ENCODE data around the gene TRIM28. TPM values are rescaled to one million over a fixed set of nuclear protein-coding genes. Genes with fewer than 3 reads are reported as not detected.
A peak's percentile ranks its signal among the peaks of the same experiment; 100 is the strongest.

Gene TRIM28
- total and polyA plus RNA-seq, 2 donors (not counting 3 experiments of a cell fraction or from before 2014, with no cell fraction given), result 429 to 521 TPM

GRCh38 chr19:58559275-58560006 is 15.6 kb downstream of the TRIM28 start:
- intact Hi-C loops (cut with micrococcal nuclease), result loop anchor here (1.0 kb wide), 4 partner anchors 14 to 172 kb away; partner anchors contain the start of genes MZF1, RPS5, TRIM28 and ZBTB45
- Histone ChIP-seq H3K9me3 (replicated peaks; ENCODE audit: control insufficient read depth, insufficient read depth, low read length) (no peaks in the 10 kb centered on the region), H3K4me3 (replicated peaks in 1 of 3; ENCODE audit: insufficient read depth in 1 of 3, low read depth in 1 of 3, low read length in 3 of 3) (peak overlapping the region; percentile 20 to 63 (median 57)), H3K9me1 (replicated peaks; ENCODE audit: control insufficient read depth, extremely low read depth, insufficient read depth, low read length) (no peaks in the 10 kb centered on the region), H3K4me1 (ENCODE audit: control insufficient read depth, extremely low read depth, insufficient read depth, low read length) (peaks cover 40% of the 10 kb centered on the region), H3K27ac (ENCODE audit: insufficient read depth, low read depth, low read length) (peak overlapping the region; percentile 83), H2AFZ (ENCODE audit: low read depth, low read length) (peak overlapping the region; percentile 21), H3K27me3 (ENCODE audit: control insufficient read depth in 2 of 2, insufficient read depth in 2 of 2, low read length in 2 of 2) (peaks cover 11 to 22% of the 10 kb centered on the region in 2 experiments), H3K36me3 (ENCODE audit: control insufficient read depth in 2 of 2, extremely low read depth in 1 of 2, insufficient read depth in 2 of 2, low read length in 2 of 2) (peaks cover 5 to 10% of the 10 kb centered on the region in 2 experiments), H3K79me2 (ENCODE audit: control insufficient read depth, insufficient read depth, low read length) (peaks cover 23% of the 10 kb centered on the region), H4K20me1 (replicated peaks; ENCODE audit: control insufficient read depth, extremely low read depth, insufficient read depth, low read length) (no peaks in the 10 kb centered on the region), H3K4me2 (ENCODE audit: insufficient read depth, low read length) (peak overlapping the region; percentile 70), H3K9ac (replicated peaks; ENCODE audit: extremely low read depth, insufficient read depth, low read length) (peak overlapping the region; percentile 93)
- TF ChIP-seq FOS (IDR thresholded peaks at IDR 0.05; ENCODE audit: borderline replicate concordance, insufficient read depth, low read length), result no peak
- no peak for TF ChIP-seq JUN (IDR thresholded peaks at IDR 0.05; ENCODE audit: borderline replicate concordance, insufficient read depth, insufficient read length, low read depth)
- no peak for TF ChIP-seq EZH2 (IDR thresholded peaks at IDR 0.05; ENCODE audit: borderline replicate concordance, low read depth, low read length, severe bottlenecking)
- peak; percentile 57 for TF ChIP-seq MAX (IDR thresholded peaks at IDR 0.05; ENCODE audit: insufficient read depth, insufficient read length)
- TF ChIP-seq POLR2A (IDR thresholded peaks at IDR 0.05; ENCODE audit: low read depth, low read length), result peak; percentile 89
- peak; percentile 85 for TF ChIP-seq POLR2AphosphoS5 (IDR thresholded peaks at IDR 0.05; ENCODE audit: insufficient read depth, low read depth, low read length)
- no peak for TF ChIP-seq GATA2 (IDR thresholded peaks at IDR 0.05; ENCODE audit: insufficient read depth, insufficient read length, low read depth, low read length)
- dilution Hi-C loops (cut with MboI; ENCODE audit: extremely low pct_ligation_motif_present, low sequenced_read_pairs), result no loop called here
- TSS peak; percentile 48 for BruUV-seq (replicated peaks)
- DNase-seq (ENCODE audit: low read depth, low spot score) (peak; percentile 85), FAIRE-seq (no peak)
- ChIA-PET POLR2A (interaction anchor here (1.4 kb wide), 1 partner anchor 15 kb away, joined by 3 read pairs; no protein-coding TSS in a partner anchor), CTCF (interaction anchor here (0.6 to 1.0 kb wide), 4 partner anchors 21 to 45 kb away, joined by 3 to 9 read pairs (median 4); partner anchors contain the start of gene ZBTB45)
